Prostate gland (tissue), 2 donors: ENCODE results near the gene MAN2B2. TPM values are rescaled to one million over a fixed set of nuclear protein-coding genes. Genes with fewer than 3 reads are reported as not detected.

Experiments
- DNase-seq: peaks from one replicate; pipeline ENCODE4 v3.0.0-alpha.2; 2019; ENCODE audit warnings: low spot score
- H3K27ac ChIP-seq, 2 donors: fragments of 200-600 bp; sonication (generic); 2 replicates each; pipeline ENCODE4 v1.5.1; 2017 to 2019
- H3K27me3 ChIP-seq: fragments of 200-600 bp; sonication (generic); replicated peaks from 2 replicates; pipeline ENCODE4 v1.5.1; 2019; ENCODE audit not compliant: insufficient read depth
- H3K36me3 ChIP-seq, 2 donors: fragments of 200-600 bp; sonication (generic); 1 replicate in 1 of 2; 2 replicates in 1 of 2; pipeline versions ENCODE4 v1.5.1 to v1.8.1; 2017 to 2019
- H3K4me1 ChIP-seq: fragments of 200-600 bp; sonication (generic); replicated peaks from 2 replicates; pipeline ENCODE4 v1.5.1; 2019
- H3K4me3 ChIP-seq, 2 donors: fragments of 200-600 bp; sonication (generic); 2 replicates each; pipeline ENCODE4 v1.5.1; 2017 to 2019
- H3K9me3 ChIP-seq: fragments of 200-600 bp; sonication (generic); 2 replicates; pipeline ENCODE4 v1.5.1; 2017
- POLR2A ChIP-seq: fragments of 450-650 bp; IDR thresholded peaks from one replicate; pipeline ENCODE4 v1.6.1; 2016; ENCODE audit warnings: antibody characterized with exemption, mild to moderate bottlenecking
- POLR2AphosphoS5 ChIP-seq: sonication (generic); formaldehyde crosslinking; IDR thresholded peaks from one replicate; pipeline ENCODE4 v1.6.1; 2017; ENCODE audit warnings: antibody characterized with exemption
- WGBS: methylation state at CpG from one replicate; pipeline ENCODE4 v1.1.5; 2018; 5-methylcytosine and 5-hydroxymethylcytosine counted together
- intact Hi-C: fragments of 100-400 bp; cut with DNase I; formaldehyde crosslinking; loops from one replicate; pipeline ENCODE4 v1.14.2; 2022
- total RNA-seq, 2 donors: library from RNA; depleted of rRNA; stranded (reverse); fragments of >200 nt; gene quantifications; one replicate each; pipeline ENCODE4 v1.1.0, GENCODE V29; 2016
- TF ChIP-seq, protein P1 (sequence below), 4 experiments: fragments of 200-600 bp in 2 of 4; fragments of 450-650 bp in 2 of 4; sonication (generic) in 2 of 4; IDR thresholded peaks; 1 replicate in 3 of 4; 2 replicates in 1 of 4; pipeline ENCODE4 v1.5.1; 2016 to 2019; ENCODE audit warnings: antibody characterized with exemption in 4 of 4, mild to moderate bottlenecking in 2 of 4, moderate library complexity in 2 of 4

Gene MAN2B2
- total RNA-seq, 2 donors from 2014 or later: 52.7 to 69.5 TPM

DNA sequence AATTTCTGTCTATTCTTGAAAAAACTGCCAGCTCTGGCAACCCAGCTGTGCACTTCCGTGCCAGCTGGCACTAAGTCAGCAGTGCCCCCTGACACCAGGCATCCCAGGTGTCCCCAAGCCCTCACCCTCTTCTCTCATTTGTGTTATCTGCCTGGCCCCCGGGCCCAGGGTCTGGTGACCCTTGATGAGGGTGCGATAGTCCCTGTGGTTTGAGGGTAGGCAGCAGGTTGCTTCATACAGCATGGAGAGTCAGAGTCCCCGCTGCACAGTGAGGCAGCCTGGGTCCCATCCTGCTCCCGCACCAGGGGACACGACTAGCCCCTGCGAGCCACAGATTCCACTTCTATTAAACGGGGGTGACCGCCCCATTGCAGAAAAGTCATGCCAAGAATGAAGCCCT lies 1.9 kb downstream of the MAN2B2 start:
- Histone ChIP-seq H3K27ac (no peak overlapping the region), H3K36me3 (no peaks in the 10 kb centered on the region), H3K4me3 (no peak overlapping the region), H3K27me3 (no peaks in the 10 kb centered on the region), H3K4me1 (peaks cover 5% of the 10 kb centered on the region), H3K9me3 (no peaks in the 10 kb centered on the region)
- TF ChIP-seq, protein P1, sequence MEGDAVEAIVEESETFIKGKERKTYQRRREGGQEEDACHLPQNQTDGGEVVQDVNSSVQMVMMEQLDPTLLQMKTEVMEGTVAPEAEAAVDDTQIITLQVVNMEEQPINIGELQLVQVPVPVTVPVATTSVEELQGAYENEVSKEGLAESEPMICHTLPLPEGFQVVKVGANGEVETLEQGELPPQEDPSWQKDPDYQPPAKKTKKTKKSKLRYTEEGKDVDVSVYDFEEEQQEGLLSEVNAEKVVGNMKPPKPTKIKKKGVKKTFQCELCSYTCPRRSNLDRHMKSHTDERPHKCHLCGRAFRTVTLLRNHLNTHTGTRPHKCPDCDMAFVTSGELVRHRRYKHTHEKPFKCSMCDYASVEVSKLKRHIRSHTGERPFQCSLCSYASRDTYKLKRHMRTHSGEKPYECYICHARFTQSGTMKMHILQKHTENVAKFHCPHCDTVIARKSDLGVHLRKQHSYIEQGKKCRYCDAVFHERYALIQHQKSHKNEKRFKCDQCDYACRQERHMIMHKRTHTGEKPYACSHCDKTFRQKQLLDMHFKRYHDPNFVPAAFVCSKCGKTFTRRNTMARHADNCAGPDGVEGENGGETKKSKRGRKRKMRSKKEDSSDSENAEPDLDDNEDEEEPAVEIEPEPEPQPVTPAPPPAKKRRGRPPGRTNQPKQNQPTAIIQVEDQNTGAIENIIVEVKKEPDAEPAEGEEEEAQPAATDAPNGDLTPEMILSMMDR (IDR thresholded peaks at IDR 0.05): no peak
- TF ChIP-seq POLR2A (no peak), POLR2AphosphoS5 (no peak)
- no peak for DNase-seq
- intact Hi-C loops: no loop called here
- 92% methylated on average over 9 of the region's 9 CpGs for WGBS

DNA sequence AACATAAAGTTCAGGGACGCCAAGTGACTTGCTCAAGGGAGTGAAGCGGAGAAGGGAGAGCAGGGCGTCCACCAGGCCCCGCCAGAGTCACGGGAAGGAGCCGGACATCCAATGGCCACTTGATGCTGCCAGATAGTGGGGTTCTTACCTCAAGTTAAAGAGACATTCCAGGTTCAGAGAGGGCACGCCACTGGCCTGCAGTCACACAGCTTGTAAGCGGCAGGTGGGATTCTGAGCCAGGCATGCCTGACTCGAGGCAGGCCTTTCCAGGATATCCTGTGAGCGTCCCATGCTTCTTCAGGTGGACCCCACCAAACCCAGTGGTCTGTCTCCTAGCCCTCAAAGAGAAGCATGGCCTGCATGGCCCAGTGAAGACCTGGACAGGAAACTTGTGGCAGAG lies 2.4 kb downstream of the MAN2B2 start:
- no peak overlapping the region for H3K4me3 ChIP-seq
- intact Hi-C loops: no loop called here
- H3K36me3 ChIP-seq: no peaks in the 10 kb centered on the region
- TF ChIP-seq, protein P1 (IDR thresholded peaks at IDR 0.05): no peak
- no peak for TF ChIP-seq POLR2AphosphoS5
- no peak for TF ChIP-seq POLR2A
- peaks cover 5% of the 10 kb centered on the region for H3K4me1 ChIP-seq
- 96% methylated on average over 10 of the region's 10 CpGs for WGBS
- no peaks in the 10 kb centered on the region for H3K27me3 ChIP-seq
- DNase-seq: no peak
- no peak overlapping the region for H3K27ac ChIP-seq
- H3K9me3 ChIP-seq: no peaks in the 10 kb centered on the region

DNA sequence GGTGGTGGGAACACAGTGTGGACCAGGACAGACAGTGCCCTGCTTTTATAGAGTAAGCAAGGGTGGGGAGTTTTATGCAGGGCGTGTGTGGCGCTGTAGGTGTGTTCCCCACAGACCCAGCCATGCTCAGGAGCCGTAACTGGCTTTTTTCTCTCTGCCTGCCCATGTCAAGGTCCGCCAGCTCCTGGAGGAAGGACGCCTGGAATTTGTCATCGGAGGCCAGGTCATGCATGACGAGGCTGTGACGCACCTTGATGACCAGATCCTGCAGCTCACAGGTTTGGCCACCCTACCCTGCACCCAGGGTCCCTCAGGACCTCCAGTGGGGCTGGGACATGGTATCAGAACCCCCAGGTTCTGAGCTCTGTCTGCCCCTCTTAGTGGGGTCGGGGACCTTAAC lies 3.2 kb downstream of the MAN2B2 start:
- TF ChIP-seq POLR2A: no peak
- no peak for TF ChIP-seq POLR2AphosphoS5
- TF ChIP-seq, protein P1 (IDR thresholded peaks at IDR 0.05): no peak
- Histone ChIP-seq H3K4me1 (peaks cover 5% of the 10 kb centered on the region), H3K36me3 (peaks cover 0 to 3% of the 10 kb centered on the region in 2 donors), H3K27me3 (no peaks in the 10 kb centered on the region), H3K4me3 (no peak overlapping the region), H3K9me3 (no peaks in the 10 kb centered on the region), H3K27ac (no peak overlapping the region)
- no peak for DNase-seq
- intact Hi-C loops: no loop called here
- WGBS: 90% methylated on average over 9 of the region's 9 CpGs

DNA sequence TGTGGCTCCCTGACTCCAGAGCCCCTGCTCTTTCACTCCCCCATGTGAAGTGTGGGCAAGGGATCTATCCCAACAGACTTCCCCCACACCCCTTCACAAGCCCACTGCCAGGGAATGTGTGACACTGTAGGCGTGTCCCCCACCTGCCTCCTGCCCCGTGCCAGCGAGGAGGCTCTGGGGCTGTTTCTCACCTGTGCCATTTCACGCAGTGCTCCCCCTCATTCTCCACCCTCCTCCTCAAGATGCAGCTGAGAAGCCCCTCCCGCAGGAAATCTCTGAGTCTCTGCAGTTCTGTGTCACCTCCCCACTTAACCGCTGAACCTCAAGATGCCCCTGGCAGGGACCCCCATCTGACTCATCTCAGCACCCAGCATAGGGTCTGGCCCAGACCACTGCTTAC lies 5.4 kb downstream of the MAN2B2 start:
- WGBS: 96% methylated on average over 6 of the region's 6 CpGs
- H3K4me3 ChIP-seq: no peak overlapping the region
- DNase-seq: no peak
- no peak for TF ChIP-seq POLR2A
- TF ChIP-seq POLR2AphosphoS5: no peak
- TF ChIP-seq, protein P1 (IDR thresholded peaks at IDR 0.05): no peak
- no peaks in the 10 kb centered on the region for H3K27me3 ChIP-seq
- peaks cover 0 to 3% of the 10 kb centered on the region in 2 donors for H3K36me3 ChIP-seq
- intact Hi-C loops: no loop called here
- H3K9me3 ChIP-seq: no peaks in the 10 kb centered on the region
- peaks cover 5% of the 10 kb centered on the region for H3K4me1 ChIP-seq
- no peak overlapping the region for H3K27ac ChIP-seq

DNA sequence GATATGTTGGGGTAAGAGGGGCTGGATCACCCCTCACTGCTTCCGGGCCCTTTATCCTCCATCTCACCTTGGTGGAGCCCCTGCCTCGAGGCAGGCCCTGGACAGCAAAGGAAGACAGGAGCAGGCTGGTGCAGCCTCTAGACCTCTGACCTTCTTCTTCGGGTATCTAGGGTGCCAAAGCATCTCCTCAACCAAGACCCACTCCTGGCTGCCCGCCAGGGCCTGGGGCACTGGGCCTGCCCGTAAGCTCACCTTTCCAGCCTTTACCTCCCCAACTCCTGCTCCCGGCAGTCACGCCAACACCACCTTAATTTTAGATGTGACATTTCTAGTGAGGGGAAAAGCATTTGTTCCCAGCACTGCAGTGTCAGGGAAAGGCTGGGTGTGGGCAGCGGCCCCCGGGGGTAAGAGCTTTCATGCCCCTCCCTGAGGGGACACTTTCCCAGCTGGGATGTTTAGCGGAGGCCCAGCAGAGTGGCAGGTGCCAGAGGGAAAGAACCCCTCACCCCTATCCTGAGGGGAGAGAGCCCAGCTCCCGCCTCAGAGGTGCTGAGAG lies 6.7 kb downstream of the MAN2B2 start:
- Histone ChIP-seq H3K36me3 (peaks cover 0 to 3% of the 10 kb centered on the region in 2 donors), H3K27ac (no peak overlapping the region), H3K4me3 (no peak overlapping the region), H3K4me1 (no peaks in the 10 kb centered on the region), H3K27me3 (no peaks in the 10 kb centered on the region), H3K9me3 (no peaks in the 10 kb centered on the region)
- 97% methylated on average over 11 of the region's 11 CpGs for WGBS
- DNase-seq: no peak
- TF ChIP-seq, protein P1 (IDR thresholded peaks at IDR 0.05): no peak
- TF ChIP-seq POLR2AphosphoS5: no peak
- no peak for TF ChIP-seq POLR2A
- intact Hi-C loops: no loop called here
